ENCODE measurements around the gene ERI2. TPM values are rescaled to one million over a fixed set of nuclear protein-coding genes. Genes with fewer than 3 reads are reported as not detected.

Gene ERI2
- total and polyA plus RNA-seq, 2 of the 13 experiments (the other 11 are each of a cell fraction or from before 2014, with no cell fraction given) = 17.4 to 41.3 TPM

DNA sequence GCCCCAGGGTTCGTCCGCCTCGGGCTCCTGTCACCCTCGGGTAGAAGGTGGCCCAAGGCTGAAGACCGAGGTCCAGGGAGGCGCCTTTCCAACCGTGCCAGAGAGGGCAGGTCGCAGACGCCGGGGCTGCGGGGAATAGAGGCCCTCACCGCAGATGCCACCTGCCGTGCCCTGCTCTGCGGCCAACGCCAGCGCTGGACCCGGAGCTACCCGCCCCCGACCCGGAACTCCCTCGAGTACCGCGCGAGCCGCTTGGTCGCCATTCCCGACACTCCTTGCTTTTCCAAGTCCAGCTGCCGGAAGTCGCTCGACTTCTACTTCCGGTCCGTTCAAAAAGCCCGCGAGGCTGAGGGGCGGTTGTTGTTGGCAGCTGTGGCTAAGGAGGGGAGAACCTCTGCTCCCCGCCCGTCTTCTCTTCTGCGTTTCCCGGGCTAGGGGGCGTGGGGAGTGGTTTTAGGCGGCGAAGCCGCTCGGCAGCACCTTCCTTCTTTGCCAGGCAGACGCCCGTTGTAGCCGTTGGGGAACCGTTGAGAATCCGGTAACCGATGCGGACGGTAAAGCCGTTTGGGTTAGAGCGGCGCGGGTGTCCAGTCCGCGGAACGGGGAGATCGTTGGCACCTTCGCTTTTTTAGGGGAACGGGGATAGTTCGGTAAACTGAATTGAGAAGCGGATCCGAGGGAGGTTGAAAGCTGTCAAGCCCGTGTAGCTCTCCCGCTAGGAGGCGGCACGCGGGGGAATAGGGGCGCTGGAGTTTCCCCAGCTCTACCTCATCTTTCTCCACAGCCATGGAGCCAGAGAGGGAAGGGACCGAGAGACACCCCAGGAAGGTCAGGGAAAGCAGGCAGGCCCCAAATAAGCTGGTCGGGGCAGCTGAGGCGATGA, at the start of gene ERI2, which contains the start of gene REXO5 (continued):
- TF ChIP-seq, protein P1, sequence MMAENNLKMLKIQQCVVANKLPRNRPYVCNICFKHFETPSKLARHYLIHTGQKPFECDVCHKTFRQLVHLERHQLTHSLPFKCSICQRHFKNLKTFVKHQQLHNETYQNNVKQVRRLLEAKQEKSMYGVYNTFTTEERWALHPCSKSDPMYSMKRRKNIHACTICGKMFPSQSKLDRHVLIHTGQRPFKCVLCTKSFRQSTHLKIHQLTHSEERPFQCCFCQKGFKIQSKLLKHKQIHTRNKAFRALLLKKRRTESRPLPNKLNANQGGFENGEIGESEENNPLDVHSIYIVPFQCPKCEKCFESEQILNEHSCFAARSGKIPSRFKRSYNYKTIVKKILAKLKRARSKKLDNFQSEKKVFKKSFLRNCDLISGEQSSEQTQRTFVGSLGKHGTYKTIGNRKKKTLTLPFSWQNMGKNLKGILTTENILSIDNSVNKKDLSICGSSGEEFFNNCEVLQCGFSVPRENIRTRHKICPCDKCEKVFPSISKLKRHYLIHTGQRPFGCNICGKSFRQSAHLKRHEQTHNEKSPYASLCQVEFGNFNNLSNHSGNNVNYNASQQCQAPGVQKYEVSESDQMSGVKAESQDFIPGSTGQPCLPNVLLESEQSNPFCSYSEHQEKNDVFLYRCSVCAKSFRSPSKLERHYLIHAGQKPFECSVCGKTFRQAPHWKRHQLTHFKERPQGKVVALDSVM (CRISPR knock-in tag; IDR thresholded peaks at IDR 0.05) = peak; percentile 77
- peak; percentile 87 for TF ChIP-seq MXD4 (CRISPR knock-in tag; IDR thresholded peaks at IDR 0.05)
- no peak for TF ChIP-seq FOSL1 (CRISPR knock-in tag; IDR thresholded peaks at IDR 0.05; ENCODE audit: borderline replicate concordance)
- TF ChIP-seq, protein P2, sequence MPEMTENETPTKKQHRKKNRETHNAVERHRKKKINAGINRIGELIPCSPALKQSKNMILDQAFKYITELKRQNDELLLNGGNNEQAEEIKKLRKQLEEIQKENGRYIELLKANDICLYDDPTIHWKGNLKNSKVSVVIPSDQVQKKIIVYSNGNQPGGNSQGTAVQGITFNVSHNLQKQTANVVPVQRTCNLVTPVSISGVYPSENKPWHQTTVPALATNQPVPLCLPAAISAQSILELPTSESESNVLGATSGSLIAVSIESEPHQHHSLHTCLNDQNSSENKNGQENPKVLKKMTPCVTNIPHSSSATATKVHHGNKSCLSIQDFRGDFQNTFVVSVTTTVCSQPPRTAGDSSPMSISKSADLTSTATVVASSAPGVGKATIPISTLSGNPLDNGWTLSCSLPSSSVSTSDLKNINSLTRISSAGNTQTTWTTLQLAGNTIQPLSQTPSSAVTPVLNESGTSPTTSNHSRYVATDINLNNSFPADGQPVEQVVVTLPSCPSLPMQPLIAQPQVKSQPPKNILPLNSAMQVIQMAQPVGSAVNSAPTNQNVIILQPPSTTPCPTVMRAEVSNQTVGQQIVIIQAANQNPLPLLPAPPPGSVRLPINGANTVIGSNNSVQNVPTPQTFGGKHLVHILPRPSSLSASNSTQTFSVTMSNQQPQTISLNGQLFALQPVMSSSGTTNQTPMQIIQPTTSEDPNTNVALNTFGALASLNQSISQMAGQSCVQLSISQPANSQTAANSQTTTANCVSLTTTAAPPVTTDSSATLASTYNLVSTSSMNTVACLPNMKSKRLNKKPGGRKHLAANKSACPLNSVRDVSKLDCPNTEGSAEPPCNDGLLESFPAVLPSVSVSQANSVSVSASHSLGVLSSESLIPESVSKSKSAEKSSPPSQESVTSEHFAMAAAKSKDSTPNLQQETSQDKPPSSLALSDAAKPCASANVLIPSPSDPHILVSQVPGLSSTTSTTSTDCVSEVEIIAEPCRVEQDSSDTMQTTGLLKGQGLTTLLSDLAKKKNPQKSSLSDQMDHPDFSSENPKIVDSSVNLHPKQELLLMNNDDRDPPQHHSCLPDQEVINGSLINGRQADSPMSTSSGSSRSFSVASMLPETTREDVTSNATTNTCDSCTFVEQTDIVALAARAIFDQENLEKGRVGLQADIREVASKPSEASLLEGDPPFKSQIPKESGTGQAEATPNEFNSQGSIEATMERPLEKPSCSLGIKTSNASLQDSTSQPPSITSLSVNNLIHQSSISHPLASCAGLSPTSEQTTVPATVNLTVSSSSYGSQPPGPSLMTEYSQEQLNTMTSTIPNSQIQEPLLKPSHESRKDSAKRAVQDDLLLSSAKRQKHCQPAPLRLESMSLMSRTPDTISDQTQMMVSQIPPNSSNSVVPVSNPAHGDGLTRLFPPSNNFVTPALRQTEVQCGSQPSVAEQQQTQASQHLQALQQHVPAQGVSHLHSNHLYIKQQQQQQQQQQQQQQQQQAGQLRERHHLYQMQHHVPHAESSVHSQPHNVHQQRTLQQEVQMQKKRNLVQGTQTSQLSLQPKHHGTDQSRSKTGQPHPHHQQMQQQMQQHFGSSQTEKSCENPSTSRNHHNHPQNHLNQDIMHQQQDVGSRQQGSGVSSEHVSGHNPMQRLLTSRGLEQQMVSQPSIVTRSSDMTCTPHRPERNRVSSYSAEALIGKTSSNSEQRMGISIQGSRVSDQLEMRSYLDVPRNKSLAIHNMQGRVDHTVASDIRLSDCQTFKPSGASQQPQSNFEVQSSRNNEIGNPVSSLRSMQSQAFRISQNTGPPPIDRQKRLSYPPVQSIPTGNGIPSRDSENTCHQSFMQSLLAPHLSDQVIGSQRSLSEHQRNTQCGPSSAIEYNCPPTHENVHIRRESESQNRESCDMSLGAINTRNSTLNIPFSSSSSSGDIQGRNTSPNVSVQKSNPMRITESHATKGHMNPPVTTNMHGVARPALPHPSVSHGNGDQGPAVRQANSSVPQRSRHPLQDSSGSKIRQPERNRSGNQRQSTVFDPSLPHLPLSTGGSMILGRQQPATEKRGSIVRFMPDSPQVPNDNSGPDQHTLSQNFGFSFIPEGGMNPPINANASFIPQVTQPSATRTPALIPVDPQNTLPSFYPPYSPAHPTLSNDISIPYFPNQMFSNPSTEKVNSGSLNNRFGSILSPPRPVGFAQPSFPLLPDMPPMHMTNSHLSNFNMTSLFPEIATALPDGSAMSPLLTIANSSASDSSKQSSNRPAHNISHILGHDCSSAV (CRISPR knock-in tag; IDR thresholded peaks at IDR 0.05; ENCODE audit: borderline replicate concordance) = peak; percentile 99
- TF ChIP-seq ZNF501 (CRISPR knock-in tag; IDR thresholded peaks at IDR 0.05) = peak; percentile 98
- no peak for TF ChIP-seq CEBPG (CRISPR knock-in tag; IDR thresholded peaks at IDR 0.05)
- peak; percentile 96 for TF ChIP-seq ZNF160 (CRISPR knock-in tag; IDR thresholded peaks at IDR 0.05)
- peak; percentile 94 for TF ChIP-seq GZF1 (CRISPR knock-in tag; IDR thresholded peaks at IDR 0.05)
- TF ChIP-seq ZBTB4 (CRISPR knock-in tag; IDR thresholded peaks at IDR 0.05; ENCODE audit: borderline replicate concordance) = peak; percentile 91; the same call in 1 of the 2 replicates
- TF ChIP-seq ZMYM2 (CRISPR knock-in tag; IDR thresholded peaks at IDR 0.05) = no peak
- peak; percentile 67 for TF ChIP-seq XRCC5 (optimal IDR thresholded peaks at IDR 0.05; ENCODE audit: low read length)
- peak; percentile 96 for TF ChIP-seq ZNF605 (CRISPR knock-in tag; IDR thresholded peaks at IDR 0.05)
- TF ChIP-seq, protein P3, sequence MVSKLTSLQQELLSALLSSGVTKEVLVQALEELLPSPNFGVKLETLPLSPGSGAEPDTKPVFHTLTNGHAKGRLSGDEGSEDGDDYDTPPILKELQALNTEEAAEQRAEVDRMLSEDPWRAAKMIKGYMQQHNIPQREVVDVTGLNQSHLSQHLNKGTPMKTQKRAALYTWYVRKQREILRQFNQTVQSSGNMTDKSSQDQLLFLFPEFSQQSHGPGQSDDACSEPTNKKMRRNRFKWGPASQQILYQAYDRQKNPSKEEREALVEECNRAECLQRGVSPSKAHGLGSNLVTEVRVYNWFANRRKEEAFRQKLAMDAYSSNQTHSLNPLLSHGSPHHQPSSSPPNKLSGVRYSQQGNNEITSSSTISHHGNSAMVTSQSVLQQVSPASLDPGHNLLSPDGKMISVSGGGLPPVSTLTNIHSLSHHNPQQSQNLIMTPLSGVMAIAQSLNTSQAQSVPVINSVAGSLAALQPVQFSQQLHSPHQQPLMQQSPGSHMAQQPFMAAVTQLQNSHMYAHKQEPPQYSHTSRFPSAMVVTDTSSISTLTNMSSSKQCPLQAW (CRISPR knock-in tag; IDR thresholded peaks at IDR 0.05) = peak; percentile 85; the same call in 1 of the 2 replicates

All from HepG2 (cell line).